H1 (cell line): ENCODE measurements around the gene ZBP1. TPM values are rescaled to one million over a fixed set of nuclear protein-coding genes. Genes with fewer than 3 reads are reported as not detected.

Experiments used
- CTCF ChIA-PET: fragments of 300-600 bp; sonication (Branson Sonifier 250); formaldehyde crosslinking; loops from one replicate; lab custom pipeline; 2021; ENCODE audit not compliant: partially characterized antibody; lab: Charles Lee
- POLR2A ChIA-PET: fragments of 300-600 bp; sonication (Branson Sonifier 250); formaldehyde crosslinking; loops from one replicate; lab custom pipeline; 2021; ENCODE audit warnings: inconsistent platforms; ENCODE audit not compliant: partially characterized antibody; lab: Charles Lee
- DNase-seq, 2 experiments: peaks; one replicate each; pipeline versions ENCODE4 v3.0.0 to v3.0.0-alpha.2; 2010 to 2022; ENCODE audit warnings: low spot score in 2 of 2, low read depth in 1 of 2, mixed read lengths in 1 of 2
- FAIRE-seq: peaks from 2 replicates; lab custom pipeline; 2011; peaks lifted over from hg19 to GRCh38; lab: Jason Lieb, UNC
- H2AFZ ChIP-seq: 2 replicates; pipeline ENCODE4 v1.8.1; 2012; ENCODE audit warnings: low read length, inconsistent platforms
- H2AK5ac ChIP-seq: 2 replicates; pipeline ENCODE4 v1.6.1; 2013; ENCODE audit warnings: low read depth, low read length
- H2BK120ac ChIP-seq: replicated peaks from 2 replicates; pipeline ENCODE3; 2013; ENCODE audit warnings: low read depth, low read length, inconsistent platforms
- H2BK12ac ChIP-seq: 2 replicates; pipeline ENCODE4 v1.6.1; 2013; ENCODE audit warnings: low read depth, low read length
- H2BK15ac ChIP-seq: 2 replicates; pipeline ENCODE4 v1.6.1; 2013; ENCODE audit warnings: low read length
- H2BK20ac ChIP-seq: 2 replicates; pipeline ENCODE4 v1.6.1; 2013; ENCODE audit warnings: low read length
- H2BK5ac ChIP-seq: 2 replicates; pipeline ENCODE4 v1.6.1; 2013; ENCODE audit warnings: low read depth, low read length
- H3K14ac ChIP-seq: 2 replicates; pipeline ENCODE4 v1.6.1; 2013; ENCODE audit warnings: inconsistent platforms; ENCODE audit not compliant: insufficient read length
- H3K18ac ChIP-seq: 2 replicates; pipeline ENCODE4 v1.6.1; 2013; ENCODE audit warnings: low read length; ENCODE audit errors: extremely low read depth
- H3K23ac ChIP-seq: 2 replicates; pipeline ENCODE4 v1.6.1; 2013; ENCODE audit warnings: inconsistent platforms; ENCODE audit not compliant: insufficient read length
- H3K23me2 ChIP-seq: 2 replicates; pipeline ENCODE4 v1.6.1; 2013; ENCODE audit warnings: low read depth, low read length
- H3K27ac ChIP-seq: 2 replicates; pipeline ENCODE4 v1.6.1; 2011; ENCODE audit warnings: low read depth, low read length, inconsistent platforms
- H3K27me3 ChIP-seq, 4 experiments: replicated peaks in 1 of 4; 1 replicate in 1 of 4; 2 replicates in 3 of 4; pipeline versions ENCODE4 v1.6.1 to v1.8.1; 2011 to 2013; ENCODE audit warnings: low read length in 3 of 4, mild to moderate bottlenecking in 3 of 4, inconsistent platforms in 2 of 4, mixed read lengths in 2 of 4, moderate library complexity in 1 of 4; ENCODE audit not compliant: control insufficient read depth in 3 of 4, insufficient read depth in 3 of 4; ENCODE audit errors: extremely low read depth in 1 of 4
- H3K36me3 ChIP-seq, 4 experiments: 2 replicates each; pipeline versions ENCODE4 v1.6.1 to v1.8.1; 2011 to 2013; ENCODE audit warnings: mild to moderate bottlenecking in 4 of 4, low read length in 3 of 4, moderate library complexity in 2 of 4, control low read depth in 1 of 4, inconsistent platforms in 1 of 4; ENCODE audit not compliant: insufficient read depth in 4 of 4, control insufficient read depth in 2 of 4
- H3K4ac ChIP-seq: replicated peaks from 2 replicates; pipeline ENCODE3; 2013; ENCODE audit warnings: low read length, low read depth, mixed read lengths, inconsistent platforms; ENCODE audit not compliant: insufficient read length
- H3K4me1 ChIP-seq, 4 experiments: replicated peaks in 1 of 4; 1 replicate in 1 of 4; 2 replicates in 3 of 4; pipeline versions ENCODE4 v1.6.1 to v1.8.1; 2011 to 2013; ENCODE audit warnings: low read length in 3 of 4, inconsistent platforms in 2 of 4, mixed read lengths in 1 of 4; ENCODE audit not compliant: insufficient read depth in 4 of 4, control insufficient read depth in 3 of 4
- H3K4me2 ChIP-seq, 2 experiments: 2 replicates each; pipeline versions ENCODE4 v1.6.1 to v1.8.1; 2011 to 2013; ENCODE audit warnings: low read depth in 2 of 2, low read length in 2 of 2, control low read depth in 1 of 2, inconsistent platforms in 1 of 2, mild to moderate bottlenecking in 1 of 2; ENCODE audit not compliant: insufficient read depth in 1 of 2
- H3K4me3 ChIP-seq, 4 experiments: fragments of 200-600, 300-600 bp in 1 of 4; sonication (generic), shearing (Covaris generic), sonication (Bioruptor Twin) in 1 of 4; 2 replicates each; pipeline versions ENCODE4 v1.5.1 to v1.8.1; 2011 to 2016; ENCODE audit warnings: low read length in 4 of 4, low read depth in 3 of 4, control low read depth in 2 of 4, inconsistent platforms in 2 of 4, mild to moderate bottlenecking in 2 of 4, mixed read lengths in 1 of 4, moderate library complexity in 1 of 4; ENCODE audit not compliant: insufficient read depth in 2 of 4; ENCODE audit errors: extremely low read depth in 1 of 4
- H3K56ac ChIP-seq: replicated peaks from 2 replicates; pipeline ENCODE3; 2013; ENCODE audit warnings: low read depth, mild to moderate bottlenecking, mixed read lengths, low read length, inconsistent platforms; ENCODE audit not compliant: insufficient read length
- H3K79me1 ChIP-seq: 2 replicates; pipeline ENCODE4 v1.6.1; 2013; ENCODE audit warnings: low read depth, low read length, control low read depth
- H3K79me2 ChIP-seq, 2 experiments: 2 replicates each; pipeline versions ENCODE4 v1.6.1 to v1.8.1; 2012 to 2013; ENCODE audit warnings: low read length in 2 of 2, mild to moderate bottlenecking in 2 of 2, inconsistent platforms in 1 of 2; ENCODE audit not compliant: insufficient read depth in 2 of 2, control insufficient read depth in 1 of 2
- H3K9ac ChIP-seq, 4 experiments: replicated peaks in 1 of 4; 1 replicate in 1 of 4; 2 replicates in 3 of 4; pipeline versions ENCODE4 v1.6.1 to v1.8.1; 2011 to 2013; ENCODE audit warnings: low read depth in 3 of 4, low read length in 3 of 4, control low read depth in 2 of 4, mild to moderate bottlenecking in 2 of 4, moderate library complexity in 2 of 4, inconsistent platforms in 1 of 4; ENCODE audit errors: extremely low read depth in 1 of 4
- H3K9me3 ChIP-seq, 2 experiments: 2 replicates each; pipeline versions ENCODE4 v1.6.1 to v1.8.1; 2012 to 2013; ENCODE audit warnings: mild to moderate bottlenecking in 2 of 2, moderate library complexity in 2 of 2, control low read depth in 1 of 2, inconsistent platforms in 1 of 2, low read depth in 1 of 2, low read length in 1 of 2, mixed read lengths in 1 of 2; ENCODE audit not compliant: insufficient read depth in 2 of 2
- H4K20me1 ChIP-seq, 2 experiments: replicated peaks in 1 of 2; 2 replicates each; pipeline versions ENCODE3 to v1.8.1; 2011 to 2013; ENCODE audit warnings: inconsistent platforms in 2 of 2, low read length in 2 of 2, mild to moderate bottlenecking in 1 of 2; ENCODE audit not compliant: insufficient read depth in 2 of 2, control insufficient read depth in 1 of 2
- H4K5ac ChIP-seq: 2 replicates; pipeline ENCODE4 v1.6.1; 2013; ENCODE audit warnings: low read length, low read depth, mixed read lengths, inconsistent platforms; ENCODE audit not compliant: insufficient read length
- H4K8ac ChIP-seq: 2 replicates; pipeline ENCODE4 v1.8.0; 2013; ENCODE audit warnings: mild to moderate bottlenecking, moderate library complexity, low read length, inconsistent platforms; ENCODE audit not compliant: insufficient read depth; ENCODE audit errors: extremely low read depth
- H4K91ac ChIP-seq: replicated peaks from 2 replicates; pipeline ENCODE3; 2013; ENCODE audit warnings: low read length, mixed read lengths, inconsistent platforms; ENCODE audit not compliant: insufficient read length
- BCL11A ChIP-seq, 2 experiments: IDR thresholded peaks; one replicate each; pipeline ENCODE4 v1.6.1; 2011; ENCODE audit warnings: low read depth in 2 of 2, low read length in 2 of 2, mild to moderate bottlenecking in 2 of 2
- CREB1 ChIP-seq: IDR thresholded peaks from 2 replicates; pipeline ENCODE4 v1.6.1; 2012; ENCODE audit warnings: inconsistent platforms
- NRF1 ChIP-seq: IDR thresholded peaks from 2 replicates; pipeline ENCODE4 v1.6.1; 2011; ENCODE audit warnings: mild to moderate bottlenecking, low read depth, low read length, improper control_type of control experiment
- PHF8 ChIP-seq: fragments of 200-600 bp; sonication (generic); conservative IDR thresholded peaks from 2 replicates; pipeline ENCODE4 v1.7.1; 2012; ENCODE audit warnings: low read depth, mild to moderate bottlenecking, inconsistent platforms, low read length, moderate library complexity
- POLR2A ChIP-seq, 2 experiments: IDR thresholded peaks; 1 replicate in 1 of 2; 2 replicates in 1 of 2; pipeline ENCODE4 v1.6.1; 2011; ENCODE audit warnings: low read depth in 2 of 2, low read length in 2 of 2, mild to moderate bottlenecking in 2 of 2; ENCODE audit errors: control extremely low read depth in 1 of 2
- SP1 ChIP-seq: IDR thresholded peaks from 2 replicates; pipeline ENCODE4 v1.6.1; 2011; ENCODE audit warnings: low read depth, low read length
- TBP ChIP-seq: IDR thresholded peaks from 2 replicates; pipeline ENCODE4 v1.6.1; 2011; ENCODE audit warnings: low read depth, low read length, improper control_type of control experiment
- WGBS, 2 experiments: shearing (Covaris generic) in 1 of 2; methylation state at CpG; one replicate each; pipeline versions ENCODE4 v1.1.6 to v1.1.7; 2013 to 2015; ENCODE audit warnings: low lambda C conversion rate in 2 of 2, mixed read lengths in 2 of 2, inconsistent platforms in 1 of 2, low coverage in 1 of 2, missing lambda C conversion rate in 1 of 2; ENCODE audit not compliant: insufficient replicate concordance in 2 of 2, insufficient coverage in 1 of 2, insufficient read length in 1 of 2; ENCODE audit errors: extremely low coverage in 1 of 2, missing lambda C conversion rate in 1 of 2; 5-methylcytosine and 5-hydroxymethylcytosine counted together
- polyA plus RNA-seq, 7 experiments: library from polyadenylated mRNA; depleted of rRNA in 3 of 7; stranded (reverse) in 5 of 7; unstranded in 2 of 7; fragments of >200 nt in 5 of 7; fragments of 200-250 nt in 2 of 7; gene quantifications; 1 replicate in 5 of 7; 2 replicates in 1 of 7; 4 replicates in 1 of 7; pipeline versions ENCODE4 v1.2.1 to v1.2.3, GENCODE V29; 2011 to 2013; ENCODE audit warnings: missing spikeins in 2 of 7, mixed read lengths in 2 of 7
- total RNA-seq: library from RNA; stranded (reverse); fragmentation: NEBNext Ultra II Directional; extraction: Animal tissue kit (Norgen Biotek cat#: 25700); gene quantifications from 2 replicates; pipeline ENCODE4 v1.2.1, GENCODE V29; 2021
- TF ChIP-seq, protein P1 (sequence below), 3 experiments: IDR thresholded peaks; 1 replicate in 2 of 3; 2 replicates in 1 of 3; pipeline versions ENCODE4 v1.5.1 to v1.6.1; 2011; ENCODE audit warnings: low read length in 3 of 3, mild to moderate bottlenecking in 3 of 3, inconsistent platforms in 2 of 3, low read depth in 1 of 3, moderate library complexity in 1 of 3; ENCODE audit not compliant: insufficient read depth in 1 of 3; ENCODE audit errors: control extremely low read depth in 1 of 3

The ZBP1 gene
- total and polyA plus RNA-seq, 2 of the 8 experiments (the other 6 are each of a cell fraction or from before 2014, with no cell fraction given), result not detected

DNA sequence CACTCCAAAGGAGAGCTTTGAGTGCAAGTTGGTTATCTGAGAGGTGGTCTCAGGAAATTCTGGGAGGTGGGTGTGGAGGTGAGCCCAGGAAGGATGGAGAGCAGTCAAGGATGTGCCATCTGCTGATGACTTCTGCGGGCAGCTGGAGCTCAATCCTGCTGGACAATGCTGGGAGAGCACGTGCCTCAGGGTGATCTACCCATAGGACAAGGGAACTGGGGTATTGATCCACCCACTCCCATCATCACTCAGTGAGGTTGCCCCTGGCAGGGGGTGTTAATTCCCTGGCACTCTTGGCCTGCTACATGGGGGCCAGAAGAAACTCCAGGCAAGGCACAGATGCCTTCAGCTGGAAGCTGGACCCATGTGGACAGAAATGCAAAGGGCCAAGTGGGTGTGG, 7.1 kb upstream of the ZBP1 start:
- no peak overlapping the region for H2BK5ac ChIP-seq
- no peaks in the 10 kb centered on the region for H3K79me1 ChIP-seq
- no peak overlapping the region for H3K56ac ChIP-seq
- DNase-seq, result peak in 1 of 2 experiments; percentile 29
- 76% methylated on average over 2 of the region's 2 CpGs; no CpG with 5 or more reads in 1 of the 2 experiments for WGBS, 2 experiments
- no peak overlapping the region for H3K4me2 ChIP-seq
- no peak overlapping the region for H3K4ac ChIP-seq
- H3K23me2 ChIP-seq, result no peaks in the 10 kb centered on the region
- no peak overlapping the region for H2BK12ac ChIP-seq
- no peaks in the 10 kb centered on the region for H3K4me1 ChIP-seq
- no peak overlapping the region for H2AFZ ChIP-seq
- no peak overlapping the region for H2AK5ac ChIP-seq
- no peaks in the 10 kb centered on the region for H3K27me3 ChIP-seq
- FAIRE-seq, result no peak
- no peak overlapping the region for H4K5ac ChIP-seq
- no peaks in the 10 kb centered on the region; a peak in 3 of 4 replicates for H3K9me3 ChIP-seq
- no peak overlapping the region for H4K8ac ChIP-seq
- no peak overlapping the region for H2BK120ac ChIP-seq
- H3K4me3 ChIP-seq, result no peak overlapping the region
- no peak overlapping the region for H3K14ac ChIP-seq
- H4K20me1 ChIP-seq, result no peaks in the 10 kb centered on the region
- TF ChIP-seq, protein P1, sequence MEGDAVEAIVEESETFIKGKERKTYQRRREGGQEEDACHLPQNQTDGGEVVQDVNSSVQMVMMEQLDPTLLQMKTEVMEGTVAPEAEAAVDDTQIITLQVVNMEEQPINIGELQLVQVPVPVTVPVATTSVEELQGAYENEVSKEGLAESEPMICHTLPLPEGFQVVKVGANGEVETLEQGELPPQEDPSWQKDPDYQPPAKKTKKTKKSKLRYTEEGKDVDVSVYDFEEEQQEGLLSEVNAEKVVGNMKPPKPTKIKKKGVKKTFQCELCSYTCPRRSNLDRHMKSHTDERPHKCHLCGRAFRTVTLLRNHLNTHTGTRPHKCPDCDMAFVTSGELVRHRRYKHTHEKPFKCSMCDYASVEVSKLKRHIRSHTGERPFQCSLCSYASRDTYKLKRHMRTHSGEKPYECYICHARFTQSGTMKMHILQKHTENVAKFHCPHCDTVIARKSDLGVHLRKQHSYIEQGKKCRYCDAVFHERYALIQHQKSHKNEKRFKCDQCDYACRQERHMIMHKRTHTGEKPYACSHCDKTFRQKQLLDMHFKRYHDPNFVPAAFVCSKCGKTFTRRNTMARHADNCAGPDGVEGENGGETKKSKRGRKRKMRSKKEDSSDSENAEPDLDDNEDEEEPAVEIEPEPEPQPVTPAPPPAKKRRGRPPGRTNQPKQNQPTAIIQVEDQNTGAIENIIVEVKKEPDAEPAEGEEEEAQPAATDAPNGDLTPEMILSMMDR (IDR thresholded peaks at IDR 0.05; ENCODE audit: control extremely low read depth in 1 of 3, insufficient read depth in 1 of 3, low read depth in 1 of 3, low read length in 3 of 3), result peak in 1 of 3 experiments; percentile 2; a peak in 1 of 4 replicates
- TF ChIP-seq PHF8 (no peak), POLR2A (IDR thresholded peaks at IDR 0.05; ENCODE audit: control extremely low read depth in 1 of 2, low read depth in 2 of 2, low read length in 2 of 2) (no peak), SP1 (no peak), TBP (no peak), BCL11A (IDR thresholded peaks at IDR 0.05; ENCODE audit: low read depth in 2 of 2, low read length in 2 of 2) (no peak), CREB1 (no peak), NRF1 (no peak)
- H3K23ac ChIP-seq, result no peak overlapping the region
- no peak overlapping the region for H3K9ac ChIP-seq
- no peak overlapping the region for H3K18ac ChIP-seq
- H3K79me2 ChIP-seq, result no peaks in the 10 kb centered on the region
- ChIA-PET CTCF (interaction anchor here (0.5 to 2.2 kb wide), 6 partner anchors 18 to 607 kb away, joined by 3 to 5 read pairs (median 4); no protein-coding TSS in a partner anchor), POLR2A (no interaction called here)
- no peak overlapping the region for H3K27ac ChIP-seq
- H4K91ac ChIP-seq, result no peak overlapping the region
- H3K36me3 ChIP-seq, result no peaks in the 10 kb centered on the region
- no peak overlapping the region for H2BK15ac ChIP-seq
- H2BK20ac ChIP-seq, result no peak overlapping the region
